LNCAP (cell line): ENCODE data around the gene PMF1.

Experiments
- CTCF ChIP-seq: fragments of 450-650 bp; IDR thresholded peaks from 2 replicates; pipeline ENCODE4 v1.5.1; 2017; ENCODE audit warnings: mild to moderate bottlenecking

PMF1 gene

GRCh38 chr1:156258859-156259258 is 46.1 kb downstream of the PMF1 start:
- no peak for TF ChIP-seq CTCF

GRCh38 chr1:156259805-156260204 is 47.0 kb downstream of the PMF1 start:
- no peak for TF ChIP-seq CTCF

GRCh38 chr1:156260896-156261295 is 48.1 kb downstream of the PMF1 start:
- TF ChIP-seq CTCF = no peak

GRCh38 chr1:156262461-156263287 is 49.9 kb downstream of the PMF1 start:
- TF ChIP-seq CTCF = no peak

- no peak for TF ChIP-seq CTCF
Observed at GRCh38 chr1:156263288-156263655, 50.5 kb downstream of the PMF1 start.

GRCh38 chr1:156266051-156266450 is 53.2 kb downstream of the PMF1 start:
- no peak for TF ChIP-seq CTCF

GRCh38 chr1:156268336-156268735 is 55.5 kb downstream of the PMF1 start:
- TF ChIP-seq CTCF = no peak

GRCh38 chr1:156270314-156270713 is 57.5 kb downstream of the PMF1 start:
- no peak for TF ChIP-seq CTCF
